Kidney epithelial cell (primary cell): ENCODE data around the gene ATXN7. TPM values are rescaled to one million over a fixed set of nuclear protein-coding genes. Genes with fewer than 3 reads are reported as not detected.

Source experiments
- DNase-seq: peaks from one replicate; pipeline ENCODE4 v3.0.0-alpha.2; 2010; ENCODE audit warnings: low read depth
- H3K27me3 ChIP-seq: 2 replicates; pipeline ENCODE4 v1.6.0; 2011; ENCODE audit warnings: low read length; ENCODE audit not compliant: control insufficient read depth, insufficient read depth
- H3K36me3 ChIP-seq: 2 replicates; pipeline ENCODE4 v1.5.1; 2011; ENCODE audit warnings: low read length; ENCODE audit not compliant: control insufficient read depth, insufficient read depth
- H3K4me3 ChIP-seq: 2 replicates; pipeline ENCODE4 v1.5.1; 2011; ENCODE audit warnings: low read depth, mild to moderate bottlenecking, control low read depth, low read length
- total RNA-seq: library from RNA; depleted of rRNA; stranded (reverse); fragments of >200 nt; gene quantifications from 2 replicates; pipeline ENCODE4 v1.2.3, GENCODE V29; 2015
- TF ChIP-seq, protein P1 (sequence below): IDR thresholded peaks from 2 replicates; pipeline ENCODE4 v1.5.1; 2011; ENCODE audit warnings: mild to moderate bottlenecking, moderate library complexity, low read length, control low read depth, inconsistent platforms; ENCODE audit not compliant: insufficient read depth, poor library complexity, severe bottlenecking

ATXN7 gene
- total RNA-seq, 1 donor from 2014 or later = 12.3 TPM

DNA sequence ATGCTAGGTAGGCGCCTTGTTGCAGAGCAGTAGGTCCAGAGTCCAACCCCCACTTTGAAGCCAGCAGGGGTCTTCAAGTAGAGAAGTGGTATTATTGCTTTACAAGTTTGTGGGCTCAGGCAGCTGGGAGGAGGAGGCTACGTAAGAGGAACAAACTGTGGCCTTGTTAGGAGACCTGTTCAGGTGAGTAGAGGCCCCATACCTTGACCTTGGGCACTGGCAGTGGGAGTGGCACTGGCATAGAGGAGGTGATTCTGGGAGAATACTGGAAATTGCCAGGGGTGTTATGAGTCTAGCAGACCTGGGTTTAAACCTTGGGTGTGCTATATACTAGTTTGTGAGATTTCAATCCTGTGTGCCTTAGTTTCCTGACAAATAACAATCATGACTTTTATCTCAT lies 83.1 kb downstream of the ATXN7 start:
- TF ChIP-seq, protein P1, sequence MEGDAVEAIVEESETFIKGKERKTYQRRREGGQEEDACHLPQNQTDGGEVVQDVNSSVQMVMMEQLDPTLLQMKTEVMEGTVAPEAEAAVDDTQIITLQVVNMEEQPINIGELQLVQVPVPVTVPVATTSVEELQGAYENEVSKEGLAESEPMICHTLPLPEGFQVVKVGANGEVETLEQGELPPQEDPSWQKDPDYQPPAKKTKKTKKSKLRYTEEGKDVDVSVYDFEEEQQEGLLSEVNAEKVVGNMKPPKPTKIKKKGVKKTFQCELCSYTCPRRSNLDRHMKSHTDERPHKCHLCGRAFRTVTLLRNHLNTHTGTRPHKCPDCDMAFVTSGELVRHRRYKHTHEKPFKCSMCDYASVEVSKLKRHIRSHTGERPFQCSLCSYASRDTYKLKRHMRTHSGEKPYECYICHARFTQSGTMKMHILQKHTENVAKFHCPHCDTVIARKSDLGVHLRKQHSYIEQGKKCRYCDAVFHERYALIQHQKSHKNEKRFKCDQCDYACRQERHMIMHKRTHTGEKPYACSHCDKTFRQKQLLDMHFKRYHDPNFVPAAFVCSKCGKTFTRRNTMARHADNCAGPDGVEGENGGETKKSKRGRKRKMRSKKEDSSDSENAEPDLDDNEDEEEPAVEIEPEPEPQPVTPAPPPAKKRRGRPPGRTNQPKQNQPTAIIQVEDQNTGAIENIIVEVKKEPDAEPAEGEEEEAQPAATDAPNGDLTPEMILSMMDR = no peak
- peaks cover 2% of the 10 kb centered on the region for H3K36me3 ChIP-seq
- no peaks in the 10 kb centered on the region for H3K27me3 ChIP-seq
- no peak overlapping the region for H3K4me3 ChIP-seq
- DNase-seq = no peak

DNA sequence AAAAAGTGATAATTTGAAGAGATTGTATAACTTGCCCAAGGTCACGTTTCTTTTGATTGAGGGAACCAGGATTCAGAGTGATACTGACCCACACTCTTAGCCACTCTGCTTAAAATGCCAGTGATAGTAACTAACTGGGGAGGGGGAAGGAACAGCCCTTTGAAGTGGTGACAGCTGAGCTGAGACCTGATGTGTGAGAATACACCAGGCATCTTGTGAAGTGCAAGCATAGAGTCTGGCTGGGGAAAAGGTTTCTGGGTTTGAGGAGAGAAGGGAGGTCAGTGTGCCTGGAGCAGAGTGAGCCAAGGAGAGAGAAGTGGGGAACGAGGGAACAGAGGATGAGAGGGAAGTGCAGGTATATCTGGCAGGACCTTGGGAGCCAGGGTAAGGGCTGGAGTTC lies 83.9 kb downstream of the ATXN7 start:
- Histone ChIP-seq H3K4me3 (no peak overlapping the region), H3K36me3 (peaks cover 2% of the 10 kb centered on the region), H3K27me3 (no peaks in the 10 kb centered on the region)
- DNase-seq = no peak
- TF ChIP-seq, protein P1 = no peak

DNA sequence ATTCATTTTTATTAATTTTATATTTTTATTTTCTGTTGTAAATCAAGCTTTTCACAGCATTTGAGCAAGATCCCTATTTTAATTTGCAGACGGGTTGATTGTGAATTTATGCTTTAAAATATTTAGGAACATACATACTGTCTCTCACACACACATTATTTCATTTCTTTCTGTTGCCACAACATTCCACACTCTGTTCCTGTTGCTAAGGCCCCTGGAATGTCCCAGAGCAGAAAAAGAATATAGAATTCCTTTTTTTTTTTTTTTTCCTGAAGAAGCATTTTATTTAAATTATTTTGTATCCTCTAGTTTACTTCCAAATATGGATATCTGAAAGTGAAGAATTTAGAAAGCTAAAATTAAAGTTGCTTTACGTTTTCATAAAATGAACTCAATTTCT lies 85.3 kb downstream of the ATXN7 start:
- no peak for DNase-seq
- no peaks in the 10 kb centered on the region for H3K27me3 ChIP-seq
- peaks cover 2% of the 10 kb centered on the region for H3K36me3 ChIP-seq
- TF ChIP-seq, protein P1 = no peak
- no peak overlapping the region for H3K4me3 ChIP-seq

DNA sequence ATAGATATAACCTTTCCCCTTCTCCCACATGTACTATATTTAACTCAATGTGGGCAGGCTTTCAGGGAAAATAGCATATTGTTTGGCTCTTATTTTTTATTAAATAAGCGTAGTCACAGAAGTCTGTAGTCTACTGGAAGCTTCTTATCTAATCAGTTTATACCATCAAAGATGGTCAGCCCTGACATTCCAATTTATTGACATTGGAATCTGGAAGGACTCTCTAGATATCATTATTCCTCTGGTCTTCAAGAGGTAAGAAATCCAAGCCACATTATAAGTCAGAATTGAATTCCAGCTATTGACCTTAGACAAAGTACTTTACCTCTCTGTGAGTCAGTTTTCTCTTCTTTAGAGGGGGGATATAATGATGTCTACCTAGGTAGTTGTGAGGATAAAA lies 87.0 kb downstream of the ATXN7 start:
- Histone ChIP-seq H3K4me3 (no peak overlapping the region), H3K36me3 (peaks cover 2% of the 10 kb centered on the region), H3K27me3 (no peaks in the 10 kb centered on the region)
- TF ChIP-seq, protein P1 = no peak
- no peak for DNase-seq

DNA sequence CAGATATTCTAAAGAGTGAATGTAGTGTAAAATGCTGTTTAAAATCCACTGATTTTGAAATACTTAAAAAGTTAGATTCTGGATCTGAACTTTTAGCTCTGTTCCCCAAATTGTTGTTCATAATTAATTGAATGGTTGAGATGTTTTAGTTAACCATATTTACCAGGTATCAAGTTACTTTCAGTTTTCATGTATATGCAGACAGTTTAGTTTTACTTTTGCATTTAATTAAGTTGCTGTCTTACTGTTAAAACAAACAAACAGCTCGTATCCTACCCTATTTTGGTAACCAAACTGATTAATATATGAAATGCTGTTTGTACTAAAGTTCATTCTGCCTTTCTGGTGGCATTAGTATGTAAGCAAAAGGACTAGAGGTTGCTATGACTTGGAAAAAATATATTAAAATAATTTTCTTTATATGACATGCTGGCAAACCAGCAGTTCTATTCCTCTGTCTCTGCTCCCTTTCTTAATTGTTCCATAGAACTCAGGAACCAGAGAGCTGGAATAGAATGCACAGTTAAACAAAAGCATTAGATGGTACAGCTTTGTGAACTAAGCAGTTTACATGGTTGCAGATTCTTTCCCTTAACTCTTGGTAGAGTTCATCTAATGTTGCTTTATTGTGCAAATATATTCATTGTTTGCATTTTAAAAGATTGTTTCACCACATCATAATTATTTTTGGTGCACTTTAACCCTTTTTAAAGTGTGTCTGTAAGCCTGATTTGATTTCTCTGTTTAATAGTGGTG lies 88.0 kb downstream of the ATXN7 start:
- Histone ChIP-seq H3K27me3 (no peaks in the 10 kb centered on the region), H3K4me3 (no peak overlapping the region), H3K36me3 (peaks cover 2% of the 10 kb centered on the region)
- DNase-seq = no peak
- TF ChIP-seq, protein P1 = no peak

DNA sequence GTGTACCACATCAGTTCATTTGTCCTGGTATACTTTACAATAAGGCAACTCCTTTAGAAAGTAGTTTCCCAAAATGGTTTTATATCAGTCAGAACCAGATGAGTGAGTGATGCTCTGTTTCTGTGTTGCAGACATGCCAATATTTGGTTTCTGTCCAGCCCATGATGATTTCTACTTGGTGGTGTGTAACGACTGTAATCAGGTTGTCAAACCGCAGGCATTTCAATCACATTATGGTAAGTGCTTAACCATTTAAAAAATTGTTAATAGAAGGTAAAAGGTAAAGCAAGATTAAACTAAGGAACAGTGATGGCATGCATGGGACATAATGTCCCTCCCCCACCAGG lies 88.6 kb downstream of the ATXN7 start:
- TF ChIP-seq, protein P1 = no peak
- Histone ChIP-seq H3K27me3 (no peaks in the 10 kb centered on the region), H3K36me3 (peaks cover 2% of the 10 kb centered on the region), H3K4me3 (no peak overlapping the region)
- DNase-seq = no peak
